GM18868 (cell line): ENCODE measurements around the gene SGCA.

ENCODE experiments used
- ATAC-seq: cut with Tn5 transposase; IDR thresholded peaks from one replicate; pipeline ENCODE4 v1.9.1; 2021; ENCODE audit warnings: mild to moderate bottlenecking, moderate library complexity; ENCODE audit not compliant: unreplicated experiment

SGCA gene

DNA sequence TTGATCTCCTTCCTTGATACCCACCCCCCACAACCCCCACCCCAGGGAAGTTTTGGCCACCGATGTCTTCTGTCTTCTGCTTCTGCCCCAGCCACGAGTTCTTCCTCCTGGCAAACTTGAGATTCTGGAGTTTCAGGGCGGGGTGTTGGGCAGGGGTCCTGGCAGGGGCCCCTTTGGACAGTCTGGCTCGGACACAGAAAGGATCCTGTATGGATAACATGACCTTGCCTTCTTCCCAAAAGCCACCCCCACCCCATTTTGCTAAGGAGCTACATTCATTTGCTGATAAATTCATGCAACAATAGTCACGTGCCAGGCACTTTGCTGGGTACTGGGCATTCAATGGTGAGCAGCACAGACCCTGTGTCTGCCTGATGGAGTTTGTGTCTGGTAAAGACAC, 41.5 kb downstream of the SGCA start:
- ATAC-seq, result no peak

DNA sequence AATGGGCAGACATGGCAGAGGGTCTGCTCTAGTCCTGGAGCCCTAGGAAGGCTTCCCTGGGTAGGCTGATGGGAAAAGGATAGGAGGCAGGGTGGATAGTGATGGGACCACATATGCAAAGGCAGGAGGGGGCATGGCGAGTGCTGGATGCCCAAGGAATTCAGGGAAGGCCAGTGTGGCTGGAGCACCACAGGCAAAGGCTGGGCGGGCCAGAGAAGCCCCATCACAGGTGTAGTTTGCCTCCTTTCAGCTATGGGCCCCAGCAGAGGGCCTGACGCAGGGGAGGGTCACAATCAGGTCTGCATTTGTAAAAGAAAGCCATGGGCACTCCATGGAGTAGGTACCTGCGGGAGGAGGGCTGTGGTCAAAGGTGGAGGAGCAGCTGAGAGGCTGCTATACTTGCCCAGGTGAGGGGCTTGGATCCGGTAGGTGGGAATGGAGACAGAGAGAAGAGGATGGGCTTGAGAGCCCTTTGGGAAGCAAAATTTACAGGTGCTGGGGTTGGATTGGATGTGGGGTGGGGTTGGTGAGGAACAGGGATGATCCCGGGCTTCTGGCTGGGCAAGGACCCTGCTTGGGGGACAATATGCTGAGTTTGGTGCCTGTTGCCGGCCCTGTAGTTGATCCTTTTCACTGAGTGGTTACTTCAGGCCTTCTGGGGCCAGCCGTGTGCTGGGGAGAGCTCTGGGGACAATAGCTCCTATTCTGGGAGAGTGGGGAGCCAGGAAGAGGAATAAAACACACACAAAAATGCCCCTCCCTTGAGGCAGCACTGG, 42.2 kb downstream of the SGCA start:
- ATAC-seq, result no peak

DNA sequence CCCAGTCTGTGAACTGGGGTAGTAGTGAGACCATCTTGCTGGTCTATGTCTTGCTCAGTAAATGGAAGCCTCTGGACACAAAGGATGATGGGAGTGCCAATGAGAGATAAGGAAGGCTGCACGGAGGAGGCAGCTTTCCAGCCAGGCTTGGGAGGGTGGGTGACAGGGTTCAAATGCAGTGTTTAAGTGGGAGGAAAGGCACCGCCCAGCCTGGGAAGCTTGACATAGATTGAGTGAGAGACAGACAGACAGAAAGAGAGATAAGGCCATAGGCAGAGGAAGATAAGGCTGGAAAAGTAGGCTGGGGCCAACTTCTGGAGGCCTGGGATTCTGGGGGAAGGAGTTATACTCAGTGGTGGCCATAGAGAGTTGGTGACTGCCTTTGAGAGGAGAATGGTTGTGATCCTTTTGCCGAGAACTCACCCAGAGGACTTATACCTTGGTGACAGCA, 42.8 kb downstream of the SGCA start:
- ATAC-seq, result no peak

DNA sequence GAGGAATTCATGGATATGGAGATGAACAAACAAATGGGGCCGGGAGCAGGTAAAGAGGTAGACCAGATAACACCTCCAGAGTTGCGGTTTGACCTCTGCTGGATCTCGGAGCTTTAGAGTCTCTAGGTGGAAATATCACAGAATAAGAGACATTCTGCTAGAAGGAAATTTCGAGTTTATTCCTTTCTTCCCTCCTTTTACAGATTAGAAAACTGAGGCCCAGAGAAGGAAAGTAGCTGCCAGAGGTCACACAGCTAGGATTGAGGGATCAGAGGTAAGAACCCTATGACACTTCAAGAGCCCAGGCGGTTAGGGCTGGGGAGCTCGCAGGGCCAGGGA, 43.3 kb downstream of the SGCA start:
- ATAC-seq, result no peak

DNA sequence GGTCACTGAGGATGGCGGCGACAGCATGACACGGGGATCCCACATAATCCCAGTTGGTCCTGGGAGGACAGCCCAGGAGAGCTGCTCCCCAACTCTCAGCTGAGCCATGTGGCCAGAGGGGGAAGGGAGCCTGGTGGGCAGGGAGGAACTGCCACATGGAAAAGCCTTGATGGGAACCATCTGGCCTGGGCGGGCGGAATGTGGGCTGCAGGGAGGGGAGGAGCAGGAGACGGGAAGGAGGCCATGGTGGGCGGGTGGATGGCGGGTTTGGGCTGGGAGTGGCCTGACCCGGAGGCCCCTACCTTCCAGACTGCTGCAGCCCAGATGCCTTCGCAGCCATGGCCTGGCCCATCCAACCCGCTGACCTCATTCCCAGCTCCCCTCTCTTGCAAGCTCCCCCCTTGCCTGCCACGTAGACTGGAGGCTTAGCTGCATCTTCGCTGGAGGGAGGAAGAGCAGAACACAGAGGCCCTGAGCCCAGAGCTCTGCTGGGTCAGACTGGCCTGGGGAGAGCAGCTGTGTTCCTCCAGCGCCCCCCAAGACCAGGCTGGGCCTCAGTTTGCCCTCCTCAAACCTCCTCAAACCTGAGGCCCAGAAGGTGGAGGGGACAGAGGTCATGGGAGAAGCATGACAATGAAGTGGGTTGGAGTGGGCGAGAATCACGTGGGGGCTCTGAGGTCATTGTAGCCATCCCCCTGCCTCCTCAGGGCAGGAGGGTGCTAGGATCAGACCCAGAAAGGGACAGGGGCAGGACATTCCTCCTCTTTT, 43.9 kb downstream of the SGCA start:
- ATAC-seq, result no peak

DNA sequence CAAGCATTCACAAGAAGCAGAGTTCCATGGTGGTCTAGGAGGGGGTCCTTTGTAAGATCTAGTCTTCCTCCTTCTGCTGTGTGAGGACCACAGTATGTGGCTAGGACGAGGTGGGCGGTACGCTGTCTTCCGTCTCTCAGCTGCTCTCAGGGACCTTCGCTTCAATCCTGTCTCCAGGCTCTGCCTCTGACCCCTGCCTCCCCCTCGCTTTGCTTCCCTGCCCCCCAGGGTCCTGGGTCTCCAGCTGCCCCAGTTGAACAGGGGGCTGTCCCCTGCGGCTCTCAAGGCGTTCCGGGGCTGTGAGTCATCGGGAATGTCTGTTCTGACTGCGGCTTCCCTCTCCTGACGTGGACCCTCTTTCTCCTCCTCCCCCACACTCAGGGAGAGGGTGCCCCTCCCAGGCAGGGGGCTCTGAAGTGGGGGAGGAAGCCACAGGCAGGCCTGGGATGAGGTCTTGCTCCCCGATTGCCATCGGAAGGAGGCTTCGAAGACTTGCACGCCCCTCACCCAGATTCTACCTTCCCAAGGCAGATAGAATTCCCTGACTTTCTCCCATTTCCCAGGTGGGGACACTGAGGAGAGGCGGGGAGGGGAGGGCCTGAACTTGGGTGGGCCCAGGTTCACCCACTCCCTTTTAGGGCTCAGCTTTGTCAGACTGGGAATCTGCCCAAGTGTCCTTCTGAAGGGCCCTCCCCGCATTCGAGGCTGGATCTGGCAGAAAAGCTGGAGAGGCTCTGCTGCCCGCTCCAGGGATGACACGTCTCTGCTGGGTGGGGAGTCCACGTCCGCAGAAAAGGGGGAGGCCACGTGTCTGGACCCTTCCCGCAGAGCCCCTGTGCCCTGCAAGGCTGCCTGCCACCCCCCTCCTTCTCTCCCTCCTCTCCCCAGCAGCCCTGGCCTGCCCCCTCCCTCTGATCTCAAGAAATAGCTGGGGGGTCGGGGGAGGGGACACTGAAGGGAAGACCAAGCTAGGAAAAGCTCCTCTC, 44.7 kb downstream of the SGCA start:
- ATAC-seq, result no peak

DNA sequence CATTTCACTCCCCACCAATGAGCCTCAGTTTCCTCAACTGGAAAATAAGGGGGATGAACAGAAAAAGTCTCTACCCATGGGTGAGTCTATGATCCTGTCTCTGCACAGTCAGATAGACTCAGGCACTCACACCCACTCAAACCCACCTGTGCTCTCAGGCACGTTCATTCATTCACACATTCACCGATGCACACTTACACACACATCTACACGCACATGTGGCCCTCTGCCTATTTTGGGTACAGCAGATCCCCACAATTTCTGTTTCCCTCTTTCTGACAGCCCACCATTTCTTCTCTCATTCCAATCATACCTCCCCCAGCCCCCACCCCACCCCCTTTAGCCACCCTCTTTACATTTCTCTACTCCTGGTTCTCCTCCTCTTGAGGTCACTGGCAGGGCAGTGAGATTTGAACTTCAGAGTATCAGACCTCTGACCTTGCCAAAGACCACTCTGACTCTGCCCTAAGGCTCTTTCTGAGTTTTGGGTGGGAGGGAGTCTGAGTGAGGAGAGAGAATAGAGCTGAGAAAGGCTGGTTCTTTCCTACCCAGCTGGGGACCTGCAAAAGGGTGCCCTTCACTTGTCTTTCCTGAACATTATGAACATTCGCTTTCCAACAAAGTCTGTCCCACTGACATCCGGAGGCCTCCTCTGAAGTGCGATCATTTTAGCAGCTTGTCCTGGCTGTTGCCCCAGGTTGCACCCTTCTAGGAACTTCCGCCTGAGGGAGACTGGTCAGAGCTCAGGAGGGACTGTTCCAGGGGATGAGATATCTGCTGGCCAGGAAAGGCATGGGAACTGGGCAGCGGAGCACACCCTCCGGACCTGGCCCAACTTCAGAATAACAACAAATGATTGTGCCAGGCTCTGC, 45.7 kb downstream of the SGCA start:
- no peak for ATAC-seq

DNA sequence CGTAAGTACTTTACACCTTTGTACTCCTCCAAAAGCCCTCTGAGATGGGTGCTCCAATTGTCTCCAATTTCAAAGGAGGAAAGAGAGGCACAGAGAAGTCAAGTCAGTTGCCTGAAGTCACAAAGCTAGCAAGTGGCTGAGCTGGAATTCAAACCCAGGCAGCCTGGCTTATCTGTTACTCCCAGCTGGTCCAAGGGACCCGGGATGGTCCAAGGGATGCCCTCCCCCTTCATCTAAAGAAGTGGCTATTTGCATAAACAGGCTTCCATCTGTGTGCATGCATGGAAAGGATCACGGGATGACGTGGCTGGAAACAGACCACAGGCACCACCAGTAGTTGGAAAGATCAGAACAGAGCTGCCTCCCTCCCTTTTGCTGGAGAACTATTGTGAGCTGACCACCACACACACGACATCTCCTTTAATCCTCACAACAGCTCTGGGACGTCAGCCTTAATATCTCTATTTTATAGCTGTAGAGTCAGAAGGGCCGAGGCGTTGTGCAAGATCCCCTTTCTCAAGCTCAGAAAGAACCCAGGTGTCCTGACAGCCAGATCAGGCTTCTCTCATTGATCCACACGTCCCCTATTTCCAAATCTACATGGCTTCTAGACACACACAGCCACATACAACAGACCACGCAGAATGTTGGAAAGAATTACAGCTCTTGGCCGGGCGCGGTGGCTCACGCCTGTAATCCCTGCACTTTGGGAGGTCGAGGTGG, 46.5 kb downstream of the SGCA start:
- no peak for ATAC-seq

DNA sequence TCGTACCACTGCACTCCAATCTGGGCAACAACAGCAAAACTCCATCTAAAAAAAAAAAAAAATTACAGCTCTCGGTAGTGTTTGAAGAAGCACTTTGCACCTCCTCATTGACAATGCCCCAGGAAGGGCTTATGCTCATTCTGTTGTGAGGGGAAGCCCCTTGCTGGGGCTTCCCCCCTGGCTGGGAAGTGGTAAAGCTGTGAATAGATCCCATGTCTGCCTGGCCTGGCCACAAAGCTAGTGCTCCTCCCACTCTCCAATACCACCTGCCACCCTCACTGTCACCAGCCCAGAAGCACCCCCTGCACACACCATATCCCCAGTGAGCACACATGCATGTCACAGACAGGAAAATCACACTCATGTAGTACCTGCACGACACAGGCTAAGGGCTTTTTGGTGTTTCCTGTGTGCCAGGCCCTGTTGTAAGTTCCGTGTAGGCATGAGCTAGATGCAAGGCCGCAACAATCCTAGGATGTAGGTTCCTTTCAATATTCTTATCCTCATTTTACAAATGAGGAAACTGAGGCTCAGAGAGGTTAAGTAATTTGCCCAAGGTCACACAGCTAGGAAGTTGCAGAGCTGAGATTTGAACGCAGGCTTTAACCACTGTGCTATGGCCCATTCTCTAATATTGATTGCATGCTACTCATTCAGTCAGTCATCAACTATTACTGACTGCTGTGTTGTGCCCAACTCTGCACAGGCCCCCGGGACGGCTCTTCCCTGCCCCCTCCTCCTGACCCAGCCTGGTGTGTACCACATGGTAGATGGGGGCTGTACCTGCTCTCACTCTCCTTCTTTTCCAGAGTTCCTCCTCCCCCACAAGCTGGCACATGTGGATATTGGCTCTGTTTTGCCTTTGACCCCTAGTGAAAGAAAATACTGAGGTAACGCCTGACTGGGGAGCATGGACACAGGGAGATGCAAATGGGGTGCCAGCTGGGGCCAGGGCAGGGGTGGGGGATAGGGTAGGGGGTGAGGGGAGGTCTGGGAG, 47.5 kb downstream of the SGCA start:
- ATAC-seq, result peak; percentile 84

DNA sequence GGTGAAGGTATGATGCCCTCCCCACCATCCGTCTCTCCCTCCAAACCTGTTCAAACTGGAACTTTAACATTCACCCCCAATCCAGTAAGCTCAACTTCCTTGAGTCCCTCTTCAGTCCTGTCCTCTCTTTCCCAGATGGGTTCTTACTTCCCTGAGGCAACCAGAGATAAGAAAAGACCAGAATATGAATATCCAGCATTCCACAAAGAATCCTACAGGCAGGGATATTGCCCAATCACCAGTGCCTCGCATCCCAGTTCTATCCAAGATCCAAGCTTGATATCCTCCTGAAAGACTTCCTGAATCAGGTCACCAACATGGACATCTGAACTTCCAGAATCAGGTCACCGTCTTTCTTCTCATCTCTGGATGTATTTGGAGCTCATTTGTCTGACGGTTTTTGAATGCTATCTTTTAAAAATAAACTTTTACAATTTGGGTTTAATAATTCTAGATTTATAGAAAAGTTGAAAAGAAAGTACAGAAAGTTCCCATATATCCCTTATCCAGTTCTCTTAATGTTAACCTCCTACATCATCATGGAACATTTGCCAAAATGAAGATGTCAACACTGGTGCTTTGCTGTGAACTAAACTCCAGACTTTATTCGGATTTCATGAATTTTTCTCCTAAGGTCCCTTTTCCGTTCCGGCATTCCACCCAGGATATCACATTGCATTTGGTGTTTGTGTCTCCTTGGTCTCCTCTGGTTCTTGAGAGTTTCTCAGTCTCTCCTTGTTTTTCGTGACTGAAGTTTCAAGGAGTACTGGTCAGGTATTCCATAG, 49.4 kb downstream of the SGCA start:
- no peak for ATAC-seq

DNA sequence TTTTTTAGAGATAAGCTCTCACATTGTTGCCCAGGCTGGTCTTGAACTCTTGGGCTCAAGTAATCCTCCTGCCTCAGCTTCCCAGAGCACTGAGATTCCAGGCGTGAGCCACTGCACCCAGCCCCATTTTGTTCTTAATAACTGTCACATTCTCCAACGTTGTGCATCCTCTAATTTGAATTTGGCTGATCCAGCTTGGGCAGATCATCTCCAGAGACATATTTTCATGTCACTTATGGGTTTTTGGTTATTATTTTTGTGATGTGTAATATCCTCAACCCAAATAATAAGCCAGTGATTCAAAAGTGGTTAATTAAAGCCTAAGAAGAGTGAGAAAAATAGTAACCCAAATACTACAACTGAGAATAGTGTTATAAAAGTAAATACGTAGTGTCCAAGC, 51.8 kb downstream of the SGCA start:
- ATAC-seq, result no peak

DNA sequence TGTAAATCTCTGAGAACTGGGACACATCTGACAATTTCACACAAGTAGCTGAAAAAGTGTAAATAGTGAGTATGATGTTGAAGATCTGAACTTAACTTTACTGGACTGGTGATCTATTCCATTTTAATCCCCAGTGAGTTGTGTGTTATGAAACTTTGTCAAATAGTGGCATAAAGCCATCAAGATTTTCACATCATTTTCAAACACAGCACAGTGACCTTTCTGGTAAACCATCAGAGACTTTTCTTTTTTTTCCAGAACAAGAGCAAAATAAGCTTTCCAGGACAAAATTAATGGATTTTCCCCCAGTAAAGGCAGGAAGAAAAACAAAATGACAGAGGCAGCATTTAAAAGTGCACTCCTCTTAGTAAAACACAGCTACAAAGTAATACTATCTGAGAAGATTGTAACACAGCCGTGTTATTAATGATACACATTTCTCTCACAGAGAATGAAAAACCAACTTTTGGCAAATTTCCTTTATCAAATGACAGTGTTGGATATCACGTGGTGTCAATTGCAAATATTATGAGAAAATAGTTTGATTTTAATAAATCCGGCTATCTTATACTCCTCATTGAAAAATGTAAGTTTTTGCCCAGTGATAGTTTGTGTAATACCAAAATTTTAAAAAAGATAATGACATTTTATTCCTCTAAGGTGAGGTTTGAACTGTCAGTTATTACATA, 52.4 kb downstream of the SGCA start:
- ATAC-seq, result no peak

DNA sequence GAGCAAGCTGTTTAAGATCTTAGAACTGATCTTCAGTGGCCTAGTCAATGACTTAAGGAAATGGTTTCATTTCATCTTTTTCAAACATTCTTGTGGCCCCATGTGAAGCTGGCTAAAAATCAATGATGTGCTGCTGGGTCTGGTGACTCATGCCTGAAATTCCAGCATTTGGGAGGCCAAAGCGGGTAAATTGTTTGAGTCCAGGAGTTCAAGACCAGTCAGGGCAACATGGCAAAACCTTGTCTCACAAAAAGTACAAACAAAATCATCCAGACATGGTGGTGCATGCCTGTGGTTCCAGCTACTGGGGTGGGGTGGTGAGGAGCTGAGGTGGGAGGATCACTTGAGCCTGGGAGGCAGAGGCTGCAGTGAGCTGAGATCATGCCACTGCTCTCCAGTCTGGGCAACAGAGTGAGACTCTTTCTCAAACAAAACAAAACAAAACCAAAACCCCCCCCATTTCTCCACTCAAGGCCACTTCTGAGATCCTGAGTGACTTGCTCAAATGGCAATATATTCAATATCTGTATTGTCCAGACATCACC, 53.0 kb downstream of the SGCA start:
- ATAC-seq, result no peak

DNA sequence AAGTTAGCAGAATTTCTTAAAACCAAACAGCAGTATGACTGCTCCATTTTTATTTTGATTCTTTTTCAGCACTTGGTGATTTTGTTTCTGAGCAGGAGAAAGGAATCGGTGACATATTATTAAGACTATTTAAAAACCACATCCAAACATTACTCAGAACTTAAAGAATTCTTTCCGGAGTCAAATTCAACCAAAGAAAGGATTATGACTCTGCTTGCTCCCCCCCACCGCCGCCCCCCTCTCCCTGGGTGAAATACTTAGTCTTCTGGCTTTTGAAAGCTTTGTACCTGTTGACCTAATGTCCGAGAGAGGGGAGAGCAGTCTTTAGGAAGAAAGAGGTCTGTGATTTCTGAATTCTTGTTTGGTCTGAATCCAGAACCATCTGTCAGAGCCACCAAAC, 53.5 kb downstream of the SGCA start:
- no peak for ATAC-seq

DNA sequence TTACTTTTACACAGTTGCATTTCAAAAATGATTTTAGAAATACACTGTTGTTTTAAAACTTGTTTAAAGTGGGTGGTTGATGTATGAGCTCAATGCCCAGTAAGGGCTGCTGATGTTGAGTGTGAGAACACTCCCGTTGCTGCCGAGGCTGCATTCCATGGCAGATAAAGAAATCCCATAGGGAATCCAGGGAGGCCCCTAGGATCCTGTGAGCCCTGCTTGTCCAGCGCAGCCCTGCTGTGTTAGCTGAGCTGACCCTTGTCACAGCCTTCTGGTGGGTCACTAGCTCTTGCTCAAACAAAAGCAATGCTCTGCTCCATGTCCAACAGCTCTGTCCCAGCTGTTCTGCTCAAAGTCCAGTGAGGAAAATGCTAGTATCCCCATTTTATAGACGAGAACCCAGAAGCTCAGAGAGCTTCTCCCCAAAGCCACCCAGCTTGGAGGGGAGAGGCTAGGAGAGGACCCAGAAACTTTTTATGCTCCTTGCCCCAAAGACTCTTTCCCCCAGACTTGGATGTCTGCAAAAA, 54.2 kb downstream of the SGCA start:
- ATAC-seq, result no peak

DNA sequence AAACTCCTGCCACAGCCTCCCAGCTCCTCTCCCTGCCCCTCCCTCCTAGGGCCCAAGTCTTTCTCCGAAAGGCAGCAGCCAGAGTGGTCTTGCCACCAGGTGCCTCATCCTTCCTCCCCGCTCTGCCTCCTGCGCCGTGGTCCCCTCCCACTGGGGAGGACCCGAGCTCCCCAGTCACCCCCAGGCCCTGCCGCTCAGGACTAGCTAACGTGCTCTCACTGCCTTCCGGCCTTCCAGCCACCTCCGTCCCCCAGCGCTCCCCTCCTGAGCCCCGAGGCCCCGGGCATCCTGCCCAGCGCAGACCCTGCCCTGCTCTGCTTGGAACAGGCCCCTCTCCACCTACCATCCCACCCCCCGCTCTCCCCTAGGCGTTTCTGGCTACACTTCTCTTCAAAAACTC, 55.0 kb downstream of the SGCA start:
- ATAC-seq, result no peak
